Panc1 (cell line): Measurements from ENCODE around the gene DGKK. TPM values are rescaled to one million over a fixed set of nuclear protein-coding genes. Genes with fewer than 3 reads are reported as not detected.

ENCODE experiments used
- ATAC-seq: fragments of 200-7000 bp; cut with Tn5 transposase; 2 replicates; pipeline ENCODE4 v1.9.1; 2020; ENCODE audit warnings: mild to moderate bottlenecking, moderate library complexity
- BruUV-seq: library from RNA; stranded (reverse); fragments of 400-500 nt; replicated peaks from 2 replicates; lab custom pipeline; 2021; lab: Mats Ljungman, UMichigan
- CTCF ChIA-PET: fragments of 300-600 bp; sonication (Branson Sonifier 250); formaldehyde crosslinking; loops from one replicate; lab custom pipeline; 2022; ENCODE audit warnings: antibody characterized with exemption; lab: Charles Lee
- POLR2A ChIA-PET: fragments of 300-600 bp; sonication (Branson Sonifier 250); formaldehyde crosslinking; loops from one replicate; lab custom pipeline; 2022; ENCODE audit warnings: antibody characterized with exemption; lab: Charles Lee
- DNase-seq: peaks from one replicate; pipeline ENCODE4 v3.0.0-alpha.2; 2010; ENCODE audit warnings: low read depth, low spot score
- H3K27ac ChIP-seq: 2 replicates; pipeline ENCODE4 v1.5.1; 2011; ENCODE audit warnings: mild to moderate bottlenecking, low read length, inconsistent platforms
- H3K27me3 ChIP-seq: fragments of 200-500 bp; sonication (Bioruptor generic); 2 replicates; pipeline ENCODE4 v1.6.0; 2014; ENCODE audit warnings: low read length, inconsistent platforms; ENCODE audit not compliant: control insufficient read depth, insufficient read depth
- H3K36me3 ChIP-seq: fragments of 200-500 bp; sonication (Bioruptor generic); 2 replicates; pipeline ENCODE4 v1.5.1; 2014; ENCODE audit warnings: inconsistent platforms, mild to moderate bottlenecking, low read length, moderate library complexity; ENCODE audit not compliant: control insufficient read depth, insufficient read depth
- H3K4me1 ChIP-seq: 2 replicates; pipeline ENCODE4 v1.5.1; 2011; ENCODE audit warnings: inconsistent platforms, mild to moderate bottlenecking, low read length, moderate library complexity; ENCODE audit not compliant: control insufficient read depth, insufficient read depth
- H3K4me3 ChIP-seq, 2 experiments: 2 replicates each; pipeline ENCODE4 v1.5.1; 2011 to 2012; ENCODE audit warnings: low read depth in 2 of 2, low read length in 2 of 2, mild to moderate bottlenecking in 2 of 2, inconsistent platforms in 1 of 2, moderate library complexity in 1 of 2
- H3K9me3 ChIP-seq: fragments of 200-500 bp; sonication (Bioruptor generic); 2 replicates; pipeline ENCODE4 v1.5.1; 2014; ENCODE audit warnings: low read depth, mild to moderate bottlenecking, inconsistent platforms, low read length, moderate library complexity; ENCODE audit not compliant: control insufficient read depth, insufficient read depth
- CTCF ChIP-seq: fragments of 450-650 bp; IDR thresholded peaks from 2 replicates; pipeline ENCODE4 v1.5.1; 2017; ENCODE audit warnings: mild to moderate bottlenecking
- POLR2AphosphoS5 ChIP-seq: IDR thresholded peaks from 2 replicates; pipeline ENCODE4 v1.6.1; 2012; ENCODE audit warnings: mild to moderate bottlenecking, low read depth, low read length, moderate library complexity
- REST ChIP-seq, 2 experiments: IDR thresholded peaks; 2 replicates each; pipeline ENCODE4 v1.6.1; 2011 to 2012; ENCODE audit warnings: low read depth in 2 of 2, control low read depth in 1 of 2, low read length in 1 of 2, mild to moderate bottlenecking in 1 of 2, moderate library complexity in 1 of 2; ENCODE audit not compliant: insufficient read depth in 1 of 2
- SIN3A ChIP-seq: IDR thresholded peaks from 2 replicates; pipeline ENCODE4 v1.6.1; 2012; ENCODE audit warnings: low read depth, mild to moderate bottlenecking, low read length, moderate library complexity, borderline replicate concordance; ENCODE audit not compliant: insufficient read depth
- TCF7L2 ChIP-seq: IDR thresholded peaks from 2 replicates; pipeline ENCODE4 v1.6.1; 2011; ENCODE audit warnings: mild to moderate bottlenecking, low read depth, low read length, inconsistent platforms
- in situ Hi-C: cut with HindIII; loops from 2 replicates; pipeline ENCODE4 v1.10.0; 2016; ENCODE audit warnings: low sequenced_read_pairs, low pct_unique_long_range_greater_than_20kb
- intact Hi-C: fragments of 100-400 bp; cut with micrococcal nuclease; formaldehyde crosslinking; loops from one replicate; pipeline ENCODE4 v1.10.0; 2022; ENCODE audit not compliant: unreplicated experiment
- total RNA-seq: library from RNA; stranded (reverse); gene quantifications from one replicate; pipeline ENCODE4 v1.2.1, GENCODE V29; 2021; ENCODE audit not compliant: unreplicated experiment

DGKK gene
- total RNA-seq, 1 experiment from 2014 or later = not detected

GRCh38 chrX:50497114-50497513 is 26.5 kb upstream of the DGKK start:
- intact Hi-C loops = no loop called here
- Histone ChIP-seq H3K9me3 (no peaks in the 10 kb centered on the region), H3K27ac (no peak overlapping the region), H3K4me3 (no peak overlapping the region), H3K4me1 (no peaks in the 10 kb centered on the region), H3K27me3 (no peaks in the 10 kb centered on the region), H3K36me3 (no peaks in the 10 kb centered on the region)
- POLR2A ChIA-PET = no interaction called here
- TF ChIP-seq SIN3A = no peak
- no peak for TF ChIP-seq REST (IDR thresholded peaks at IDR 0.05; ENCODE audit: insufficient read depth in 1 of 2, low read depth in 2 of 2, low read length in 1 of 2)
- BruUV-seq = no TSS peak
- no peak for DNase-seq
- CTCF ChIA-PET = no interaction called here
- in situ Hi-C loops = no loop called here
- ATAC-seq = no peak

- in situ Hi-C loops (no loop called here), intact Hi-C loops (no loop called here)
- no TSS peak for BruUV-seq
- no peak for TF ChIP-seq SIN3A
- TF ChIP-seq REST (IDR thresholded peaks at IDR 0.05; ENCODE audit: insufficient read depth in 1 of 2, low read depth in 2 of 2, low read length in 1 of 2) = no peak
- no peak for TF ChIP-seq POLR2AphosphoS5
- no peak for TF ChIP-seq TCF7L2
- TF ChIP-seq CTCF = no peak
- ATAC-seq = no peak
- POLR2A ChIA-PET = no interaction called here
- Histone ChIP-seq H3K4me3 (no peak overlapping the region), H3K4me1 (no peaks in the 10 kb centered on the region), H3K36me3 (no peaks in the 10 kb centered on the region), H3K27ac (no peak overlapping the region), H3K27me3 (no peaks in the 10 kb centered on the region), H3K9me3 (no peaks in the 10 kb centered on the region)
- no peak for DNase-seq
- CTCF ChIA-PET = no interaction called here
Measured at GRCh38 chrX:50495616-50496015, 25.0 kb upstream of the DGKK start.
